Limb (tissue), 2 donors: ENCODE results near the gene SLC6A8.
"Not testable (repeated sequence)": the region's sequence is repeated elsewhere in the genome, so short reads cannot be mapped to it uniquely, and the experiment has no call there.

Source experiments
- DNase-seq, 2 donors: peaks; one replicate each; pipeline ENCODE4 v3.0.0-alpha.2; 2016; ENCODE audit errors: extremely low spot score in 2 of 2

The SLC6A8 gene

DNA sequence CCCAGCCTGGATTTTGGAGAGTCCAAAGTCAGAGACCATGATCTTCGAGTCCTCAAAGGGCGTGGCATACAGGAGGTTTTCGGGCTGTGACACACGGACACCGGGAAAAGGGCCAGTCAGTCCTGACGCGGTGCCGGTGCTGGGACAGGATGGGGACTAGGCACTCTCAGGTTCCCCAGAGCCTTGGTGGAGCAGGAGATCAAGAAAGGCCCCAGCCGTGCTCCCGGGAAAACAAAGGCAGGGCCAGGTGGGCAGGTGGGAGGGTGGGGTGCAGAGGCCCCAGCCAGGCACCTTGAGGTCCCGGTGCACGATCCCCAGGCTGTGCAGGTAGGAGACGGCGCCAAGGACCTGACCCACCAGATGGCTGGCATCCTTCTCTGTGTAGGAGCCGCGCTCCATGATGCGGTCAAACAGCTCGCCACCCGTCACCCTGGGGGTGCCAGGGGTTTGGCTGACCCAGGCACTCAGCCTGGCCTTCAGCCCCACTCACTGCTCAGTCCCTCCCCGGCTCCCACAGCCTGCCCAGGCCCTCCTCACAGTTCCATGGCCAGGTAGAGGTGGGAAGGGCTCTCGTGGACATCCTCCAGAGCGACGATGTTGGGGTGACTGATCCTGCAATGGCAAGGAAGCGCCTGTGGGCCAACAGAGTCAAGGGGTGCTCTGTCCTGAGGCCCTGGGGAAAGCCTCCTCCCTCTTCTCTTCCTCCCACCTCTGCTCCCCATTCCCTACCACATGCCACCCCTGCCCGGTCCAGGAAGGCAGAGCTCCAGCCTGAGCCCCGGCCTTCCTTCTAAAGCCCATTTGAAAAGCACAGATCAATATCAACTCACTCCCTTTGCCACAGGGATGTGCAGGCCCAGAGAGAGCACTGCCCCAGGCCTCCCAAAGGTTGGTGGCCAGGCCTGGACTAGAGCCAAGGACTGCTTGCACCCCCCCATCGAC, 15.9 kb upstream of the SLC6A8 start:
- DNase-seq: no peak

DNA sequence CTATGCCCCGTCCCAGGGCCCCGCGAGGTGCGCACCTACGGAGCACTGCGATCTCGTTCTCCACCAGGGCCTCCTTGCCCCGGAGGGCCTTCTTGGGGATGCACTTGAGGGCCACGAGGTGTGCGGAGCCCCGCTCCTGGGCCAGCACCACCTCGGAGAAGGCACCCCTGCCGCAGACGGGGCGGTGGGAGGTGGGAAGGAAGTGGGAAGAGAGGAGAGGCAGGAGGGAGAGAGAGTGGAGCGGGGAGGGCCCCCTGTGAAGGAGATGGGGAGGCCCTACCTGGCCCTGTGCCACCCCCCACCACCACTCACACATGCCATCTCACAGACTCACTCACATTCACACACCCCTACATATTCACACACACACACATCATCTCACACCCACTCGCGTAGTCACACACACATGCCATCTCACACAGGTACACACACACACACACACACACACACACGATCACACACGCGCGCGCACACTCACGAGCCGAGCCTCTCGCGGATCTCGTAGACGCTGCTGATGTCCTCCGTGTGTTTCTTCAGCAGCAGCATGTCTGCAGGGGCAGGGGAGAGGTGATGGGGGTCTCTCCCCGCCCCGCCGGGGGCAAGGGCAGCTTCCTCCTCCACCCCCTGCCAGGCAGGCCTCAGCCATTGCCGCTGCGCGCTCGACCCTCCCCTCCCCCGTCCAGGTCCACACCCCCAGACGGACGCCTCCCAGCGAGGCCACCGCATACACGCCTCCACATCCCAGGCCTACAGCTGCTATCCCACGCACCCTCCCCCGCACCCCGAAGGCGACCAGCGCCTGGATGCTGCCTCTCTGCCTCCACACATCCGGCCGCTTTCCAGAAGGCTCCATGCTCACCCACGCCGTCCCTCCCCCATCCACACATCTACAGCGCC, 14.9 kb upstream of the SLC6A8 start:
- peak in 1 of 2 donors; percentile 36 for DNase-seq

DNA sequence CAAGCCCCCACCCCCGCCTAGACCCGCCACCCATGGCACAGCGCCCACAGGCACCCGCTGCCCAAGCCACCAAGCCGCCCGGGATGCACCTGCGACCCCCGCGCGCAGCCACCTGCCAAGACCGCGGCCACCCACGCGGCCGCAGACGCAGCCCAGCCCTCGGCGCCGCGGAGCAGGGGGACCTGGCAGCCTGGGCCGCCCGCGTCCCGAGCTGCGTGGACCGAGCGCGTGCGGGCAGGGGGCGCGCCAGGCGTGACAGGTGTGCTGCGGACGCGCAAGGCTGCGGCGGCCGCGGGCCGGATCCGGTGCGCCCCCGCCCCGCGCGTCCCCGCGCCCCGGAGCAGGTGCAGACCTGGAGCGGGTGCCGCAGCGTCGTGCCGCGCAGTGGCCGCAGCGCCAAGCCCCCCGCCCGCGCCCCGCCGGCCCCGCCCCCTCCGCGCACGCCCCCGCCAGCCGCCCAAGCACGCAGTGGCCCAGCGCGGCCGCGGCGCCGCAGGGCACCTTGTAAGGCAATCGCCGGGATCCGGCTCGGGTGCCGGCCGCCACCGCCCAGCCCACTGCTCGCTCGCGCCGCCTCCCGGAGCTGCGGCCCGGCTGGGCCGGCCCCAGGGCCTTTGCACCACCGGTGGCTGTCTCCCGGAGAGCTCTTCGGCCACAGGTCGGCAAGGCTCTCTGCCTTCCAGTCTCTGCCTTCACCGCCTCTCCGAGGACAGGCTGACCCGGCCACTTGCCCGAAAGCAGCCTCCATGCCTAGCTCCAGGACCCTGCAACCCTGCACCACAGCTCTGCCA, 14.1 kb upstream of the SLC6A8 start, which contains the start of gene PNCK:
PNCK (minus strand) TSS at position 386 of the 791 bp plus-strand sequence. CDS start 737 bp downstream, outside the sequence.
- DNase-seq: peak in 1 of 2 donors; percentile 31

DNA sequence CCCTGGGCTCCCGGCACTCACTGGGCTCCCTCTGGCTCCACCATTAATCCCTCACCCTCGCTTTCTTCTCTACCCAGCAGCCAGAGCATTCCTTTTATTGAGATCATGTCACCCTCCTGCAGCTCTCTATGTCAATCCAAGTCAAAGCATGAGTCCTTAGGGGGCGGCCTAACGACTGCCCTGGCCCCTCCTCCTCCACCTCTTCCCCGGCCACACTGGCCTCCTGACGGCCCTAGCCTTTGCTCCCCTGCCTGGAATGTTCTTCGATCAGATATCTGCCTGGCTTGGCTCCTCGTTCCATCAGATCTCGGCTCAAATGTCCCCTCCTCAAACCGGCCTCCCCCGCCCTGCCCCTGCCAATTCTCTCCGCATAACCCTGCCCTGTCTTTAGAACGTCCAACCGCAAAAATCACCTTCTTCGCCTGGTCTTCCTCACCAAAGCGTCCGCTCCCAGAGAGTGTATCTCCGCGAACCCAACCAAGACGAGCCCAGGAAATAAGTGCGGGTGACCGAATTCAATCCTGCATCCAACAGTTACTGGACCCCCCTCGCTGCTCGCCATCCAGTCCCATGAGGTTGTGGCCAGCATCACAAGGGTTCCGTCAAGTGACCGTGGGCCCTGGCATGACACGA, 13.4 kb upstream of the SLC6A8 start:
- no peak for DNase-seq

DNA sequence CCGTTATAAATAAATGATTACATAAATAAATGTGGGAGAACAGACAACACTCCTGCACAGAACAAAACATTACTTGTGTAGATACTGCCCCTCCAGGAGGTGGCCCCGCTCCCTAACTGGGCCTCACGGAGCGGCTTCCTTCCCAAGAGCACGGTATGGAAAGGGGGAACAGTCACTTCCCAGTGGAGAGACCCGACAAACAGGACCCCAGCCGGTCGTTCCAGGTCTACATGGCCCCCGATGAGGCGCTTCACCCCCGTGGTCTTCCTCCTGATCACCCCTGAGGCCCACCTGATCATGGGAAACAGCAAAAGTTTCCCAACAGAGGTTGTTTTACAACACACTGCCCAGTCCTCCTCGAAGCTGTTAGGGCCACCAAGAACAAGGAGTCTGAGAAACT, 6.6 kb upstream of the SLC6A8 start:
- DNase-seq: no peak

DNA sequence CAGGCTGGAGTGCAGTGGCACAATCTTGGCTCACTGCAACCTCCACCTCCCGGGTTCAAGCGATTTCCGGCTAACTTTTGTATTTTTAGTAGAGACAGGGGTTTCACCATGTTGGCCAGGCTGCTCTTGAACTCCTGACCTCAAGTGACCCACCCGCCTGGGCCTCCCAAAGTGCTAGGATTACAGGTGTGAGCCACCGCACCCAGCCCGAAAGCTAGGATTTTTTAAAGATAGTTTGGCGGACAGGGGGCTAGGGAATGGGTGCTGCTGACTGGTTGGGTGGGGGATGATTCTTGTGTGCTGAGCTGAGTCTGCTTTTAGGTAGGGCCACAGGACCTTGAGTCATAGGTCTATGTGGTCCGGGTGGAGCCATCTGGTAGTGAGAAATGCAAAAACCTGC, 4.2 kb upstream of the SLC6A8 start:
- not testable (repeated sequence) for DNase-seq

DNA sequence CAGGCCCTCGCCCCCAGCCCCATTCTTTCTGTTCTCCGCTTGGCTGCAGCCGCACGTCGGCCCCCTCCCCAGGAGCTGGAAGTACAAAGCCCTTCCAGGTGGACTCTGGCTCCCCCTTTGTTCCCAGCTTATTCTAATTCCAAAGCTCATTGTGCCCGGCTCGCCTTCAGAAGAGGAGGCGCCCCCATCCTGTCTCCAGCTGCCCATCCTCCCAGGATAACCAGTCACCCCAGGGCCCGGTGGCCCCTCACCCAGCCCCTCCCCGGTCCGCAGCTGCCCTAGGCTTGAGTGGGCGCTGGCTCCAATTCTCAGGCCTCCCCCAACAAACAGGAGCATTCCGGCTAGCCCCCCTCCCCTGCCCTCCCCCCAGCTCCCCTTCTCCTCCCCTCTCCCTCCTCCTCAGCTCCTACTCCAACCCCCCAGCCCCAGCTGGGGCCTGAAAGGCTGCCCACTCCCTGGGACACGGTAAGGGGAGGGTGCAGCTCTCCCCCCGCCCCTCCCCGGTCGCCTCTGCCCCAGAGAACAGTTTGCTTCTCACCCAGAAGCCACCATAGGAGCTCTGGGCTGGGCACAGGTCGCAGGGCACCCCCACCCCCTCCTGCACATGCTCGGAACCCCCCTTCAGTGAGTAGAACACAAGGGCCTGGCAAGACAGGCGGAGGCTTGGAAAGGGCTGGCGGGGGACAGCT, 3.1 kb upstream of the SLC6A8 start:
- DNase-seq: no peak

DNA sequence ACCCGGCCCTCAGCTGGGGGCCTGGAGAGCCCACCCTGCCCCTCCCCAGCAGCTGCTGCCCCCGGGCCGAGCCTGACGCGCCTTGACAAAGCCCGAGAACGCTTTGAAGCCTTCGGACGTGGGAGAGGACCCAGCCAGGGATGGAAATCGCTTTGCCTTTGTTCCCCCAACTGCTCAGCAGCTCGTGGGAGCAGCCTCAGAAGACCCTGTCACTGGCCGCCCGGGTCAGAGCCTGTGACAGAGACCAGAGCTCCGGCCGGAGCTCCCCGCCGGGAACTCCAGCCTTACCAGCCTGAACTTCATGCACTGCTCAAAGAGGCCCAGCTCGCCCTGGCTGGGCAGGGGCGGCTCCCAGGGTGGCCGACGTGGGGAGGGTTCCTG, 2.6 kb upstream of the SLC6A8 start:
- DNase-seq: no peak

DNA sequence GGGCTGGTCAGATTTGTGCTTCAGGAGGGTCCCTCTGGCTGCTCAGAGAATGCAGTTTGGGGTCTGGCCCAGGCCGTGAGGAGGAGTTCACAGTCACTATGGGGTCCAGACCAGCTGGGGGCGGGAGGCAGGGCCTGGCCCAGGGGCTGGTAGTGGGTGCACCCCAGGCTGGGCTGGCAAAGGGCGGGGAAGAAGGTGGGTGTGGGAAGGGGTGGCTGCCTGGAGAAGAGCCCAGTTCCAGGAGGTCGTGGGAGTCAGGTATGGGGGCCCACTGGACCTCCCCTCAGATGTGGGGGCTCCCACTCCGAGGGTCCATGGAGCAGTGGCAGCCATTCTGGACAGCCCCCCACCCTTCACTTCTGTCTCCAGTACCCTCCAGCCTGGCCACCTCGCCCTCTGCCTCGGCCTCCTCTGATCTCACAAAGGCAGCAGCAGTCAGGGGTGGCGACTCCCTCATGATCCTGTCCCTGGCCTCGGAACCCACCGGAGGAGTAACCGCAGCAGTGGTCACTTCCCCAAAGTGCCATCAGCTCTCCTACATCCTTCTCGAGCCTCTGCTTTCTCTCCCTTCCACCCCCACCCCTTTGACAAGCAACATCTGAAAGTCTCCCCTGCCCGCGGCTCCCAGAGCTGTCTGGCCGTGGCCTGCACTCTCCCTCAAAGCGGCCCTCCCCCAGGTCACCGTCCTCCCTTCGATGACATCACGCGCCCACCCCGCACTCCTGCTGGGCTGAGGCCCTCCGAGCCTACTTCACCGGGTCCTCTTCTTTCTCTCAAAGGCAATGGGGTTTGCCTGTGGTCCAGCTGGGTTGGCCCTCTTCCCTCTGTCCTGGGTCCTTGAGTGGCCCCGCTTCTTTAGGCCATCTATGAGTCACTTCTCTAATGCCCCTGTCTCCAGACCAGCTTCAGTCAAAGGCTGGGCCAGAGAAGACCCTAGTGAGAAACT, 1.7 kb upstream of the SLC6A8 start:
- DNase-seq: no peak

DNA sequence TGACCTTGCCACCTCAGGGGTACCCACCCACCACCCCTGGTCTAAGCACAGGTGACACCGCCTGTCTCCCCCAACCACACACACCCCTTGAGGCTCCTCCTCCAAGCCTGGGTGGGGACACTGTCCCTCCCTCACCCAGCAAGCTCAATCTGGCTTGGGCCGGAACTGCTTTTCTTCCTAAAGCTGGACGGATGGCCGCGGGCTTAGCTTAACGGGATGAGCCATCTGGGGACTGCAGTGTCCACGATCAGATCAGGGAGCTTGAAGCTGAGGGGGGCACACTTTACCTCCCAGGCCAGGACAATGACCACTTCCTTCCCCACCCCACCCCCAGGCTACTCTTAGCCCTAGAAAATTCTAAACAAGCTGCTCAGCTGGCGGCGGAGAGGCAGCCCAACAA, 1.0 kb upstream of the SLC6A8 start:
- DNase-seq: no peak

DNA sequence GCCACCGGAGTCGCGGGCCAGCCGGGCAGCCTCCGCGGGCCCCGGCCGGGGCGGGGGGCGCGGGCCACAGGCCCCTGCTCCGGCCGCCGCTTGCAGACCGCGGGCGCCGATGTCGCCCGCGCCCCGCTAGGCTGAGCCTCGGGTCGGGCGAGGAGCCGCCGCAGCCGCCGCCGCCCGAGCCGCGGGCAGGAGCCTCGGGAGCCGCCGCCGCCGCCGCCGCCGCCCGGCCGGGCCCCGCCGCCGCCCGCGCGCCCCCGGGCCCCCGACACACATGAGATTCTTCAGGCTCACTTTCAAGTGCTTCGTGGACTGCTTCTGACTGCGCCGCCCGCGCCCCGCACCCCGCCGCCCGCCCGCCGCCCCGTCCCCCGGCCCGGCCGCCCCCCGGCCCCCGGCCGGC, 345 bp downstream of the SLC6A8 start:
- DNase-seq: no peak

DNA sequence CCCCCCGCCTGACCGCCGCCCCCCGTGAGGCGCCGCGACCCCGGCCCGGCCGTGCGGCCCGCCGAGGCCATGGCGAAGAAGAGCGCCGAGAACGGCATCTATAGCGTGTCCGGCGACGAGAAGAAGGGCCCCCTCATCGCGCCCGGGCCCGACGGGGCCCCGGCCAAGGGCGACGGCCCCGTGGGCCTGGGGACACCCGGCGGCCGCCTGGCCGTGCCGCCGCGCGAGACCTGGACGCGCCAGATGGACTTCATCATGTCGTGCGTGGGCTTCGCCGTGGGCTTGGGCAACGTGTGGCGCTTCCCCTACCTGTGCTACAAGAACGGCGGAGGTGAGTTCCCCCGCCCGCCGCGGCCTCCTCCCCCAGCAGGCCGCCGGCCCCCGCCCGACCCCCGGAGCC, 780 bp downstream of the SLC6A8 start:
- no peak for DNase-seq

DNA sequence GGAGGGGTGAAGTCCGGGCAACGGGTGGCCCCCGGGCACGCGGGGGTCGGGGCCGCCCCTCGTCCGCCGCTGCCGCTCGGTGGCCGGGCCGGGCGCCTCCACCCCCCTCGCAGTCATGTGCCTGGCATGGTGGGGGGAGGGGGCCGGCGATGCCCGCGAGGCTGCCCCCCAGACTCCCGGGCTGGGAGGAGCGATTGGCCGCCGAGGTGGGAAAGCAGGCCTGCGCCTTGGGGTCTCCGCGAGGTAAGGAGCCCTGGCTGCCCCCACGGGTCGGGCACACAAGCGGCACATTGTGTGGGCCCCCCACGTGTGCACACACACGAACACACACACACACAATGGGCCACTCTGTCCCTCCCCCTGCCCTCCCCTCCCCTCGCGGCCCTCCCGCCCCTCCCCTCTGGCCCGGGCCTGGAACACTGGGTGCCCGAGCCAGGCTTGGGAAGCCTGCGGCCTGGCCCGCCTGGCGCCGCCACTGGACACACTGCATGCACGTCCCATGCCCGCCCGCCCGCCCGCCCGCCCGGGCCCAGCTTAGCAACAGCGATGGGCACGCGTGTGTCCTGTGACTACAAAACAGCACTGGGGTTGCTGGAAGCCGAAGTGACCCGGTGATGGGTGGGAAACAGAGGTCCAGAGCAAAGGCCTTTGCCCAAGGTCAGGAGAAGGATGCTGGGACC, 1.3 kb downstream of the SLC6A8 start:
- DNase-seq: peak in 1 of 2 donors; percentile 58

DNA sequence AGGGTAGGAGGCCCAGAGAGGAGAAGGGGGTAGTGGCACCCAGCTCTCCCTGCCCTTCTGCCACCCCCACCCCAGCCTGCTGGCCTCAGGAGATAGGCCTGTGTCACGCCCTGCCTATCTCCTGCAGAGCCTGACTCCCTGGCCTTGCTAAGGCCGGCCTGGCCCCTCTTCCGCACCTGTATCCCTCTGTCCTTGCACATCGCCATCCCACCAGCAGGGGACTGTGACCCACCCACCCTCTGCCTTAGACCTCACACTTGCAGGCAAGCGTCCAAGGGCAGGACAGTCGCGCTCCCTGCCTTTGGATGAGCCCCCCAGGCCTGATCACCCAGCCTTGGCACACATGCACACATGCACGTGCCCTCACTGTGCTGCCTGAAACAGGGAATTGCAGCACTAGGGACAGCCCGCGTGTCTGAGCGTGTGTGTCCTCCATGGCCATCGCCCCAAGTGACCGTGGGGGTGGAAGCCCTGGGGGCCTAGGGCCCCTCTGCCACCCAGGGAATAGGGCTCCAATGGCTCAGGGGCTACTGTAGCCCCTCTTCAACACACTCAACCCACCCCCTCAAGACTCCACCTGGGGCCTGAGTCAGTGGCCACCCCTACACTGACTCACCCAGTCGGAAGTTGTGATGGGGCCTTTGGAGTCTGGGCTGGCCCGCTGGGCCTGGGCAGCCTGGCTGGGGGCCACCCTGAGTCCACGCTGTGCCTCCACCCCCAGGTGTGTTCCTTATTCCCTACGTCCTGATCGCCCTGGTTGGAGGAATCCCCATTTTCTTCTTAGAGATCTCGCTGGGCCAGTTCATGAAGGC, 2.1 kb downstream of the SLC6A8 start:
- DNase-seq: no peak

DNA sequence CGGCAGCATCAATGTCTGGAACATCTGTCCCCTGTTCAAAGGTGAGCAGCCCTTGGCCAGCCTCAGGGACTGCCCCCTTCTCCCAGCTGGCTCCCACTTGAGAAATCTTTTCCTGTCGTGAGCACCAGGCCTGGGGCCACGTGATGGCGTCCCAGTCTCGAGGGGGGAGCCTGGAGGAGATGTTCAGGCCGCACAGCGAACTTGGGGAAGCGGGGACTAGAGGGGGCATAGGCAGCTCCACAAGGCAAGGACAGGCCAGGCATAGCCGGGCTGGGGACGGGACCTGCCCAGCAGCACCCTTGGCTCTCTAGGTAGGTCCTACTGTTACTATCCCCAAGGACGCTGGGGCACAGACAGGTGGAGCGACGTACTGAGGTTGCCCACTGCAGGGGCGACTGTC, 2.7 kb downstream of the SLC6A8 start:
- DNase-seq: no peak

DNA sequence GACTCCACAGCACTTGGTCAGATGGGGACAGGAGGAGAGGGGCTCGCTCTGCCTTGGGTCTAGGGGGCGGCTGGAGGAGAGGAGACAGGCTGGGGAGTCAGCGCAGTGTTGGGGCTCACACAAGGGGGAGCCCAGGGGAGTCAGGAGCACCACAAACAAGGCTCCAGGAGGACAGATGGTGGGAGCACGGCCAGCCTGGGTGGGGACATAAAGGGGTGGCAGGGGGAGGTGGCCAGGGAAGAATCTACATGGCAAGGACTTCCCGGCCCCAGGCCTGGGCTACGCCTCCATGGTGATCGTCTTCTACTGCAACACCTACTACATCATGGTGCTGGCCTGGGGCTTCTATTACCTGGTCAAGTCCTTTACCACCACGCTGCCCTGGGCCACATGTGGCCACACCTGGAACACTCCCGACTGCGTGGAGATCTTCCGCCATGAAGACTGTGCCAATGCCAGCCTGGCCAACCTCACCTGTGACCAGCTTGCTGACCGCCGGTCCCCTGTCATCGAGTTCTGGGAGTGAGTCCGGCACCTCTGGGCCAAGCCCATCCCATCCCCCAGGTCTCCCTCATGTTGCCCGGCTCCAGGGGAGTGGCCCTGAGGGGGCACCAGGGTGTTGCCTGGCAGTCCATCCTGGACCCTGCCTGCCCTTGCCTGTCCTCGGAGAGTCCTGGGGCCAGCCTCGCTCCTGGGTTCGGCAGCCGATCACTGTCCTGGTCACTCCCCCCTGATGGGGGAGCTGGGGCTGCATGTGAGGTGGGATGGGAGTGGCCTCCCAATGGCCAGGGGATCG, 3.5 kb downstream of the SLC6A8 start:
- not testable (repeated sequence) for DNase-seq

DNA sequence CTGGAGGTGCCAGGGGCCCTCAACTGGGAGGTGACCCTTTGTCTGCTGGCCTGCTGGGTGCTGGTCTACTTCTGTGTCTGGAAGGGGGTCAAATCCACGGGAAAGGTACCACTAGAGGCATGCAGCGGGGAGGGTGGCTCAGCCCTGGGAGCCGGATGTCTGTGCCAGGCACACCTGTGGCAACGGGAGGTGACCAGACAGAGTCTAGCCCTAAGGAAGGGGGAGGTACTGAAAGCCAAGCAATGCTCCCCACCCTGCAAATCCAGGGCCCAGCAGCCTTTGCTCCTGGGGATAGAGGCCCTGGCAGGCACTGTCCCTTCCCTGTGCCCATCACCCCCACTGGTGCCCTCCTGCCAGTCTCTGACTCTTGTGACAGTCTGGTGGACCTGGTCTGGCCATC, 4.3 kb downstream of the SLC6A8 start:
- no peak for DNase-seq
